Urothelium cell line (cell line): ENCODE data around the gene HCAR2.
"Not testable (repeated sequence)": the region's sequence is repeated elsewhere in the genome, so short reads cannot be mapped to it uniquely, and the experiment has no call there.

ENCODE experiments used
- DNase-seq: peaks from one replicate; pipeline ENCODE4 v3.0.0; 2011; ENCODE audit warnings: low spot score, mixed read lengths
- FAIRE-seq: peaks from 2 replicates; lab custom pipeline; 2011; peaks lifted over from hg19 to GRCh38; lab: Jason Lieb, UNC

HCAR2 gene

DNA sequence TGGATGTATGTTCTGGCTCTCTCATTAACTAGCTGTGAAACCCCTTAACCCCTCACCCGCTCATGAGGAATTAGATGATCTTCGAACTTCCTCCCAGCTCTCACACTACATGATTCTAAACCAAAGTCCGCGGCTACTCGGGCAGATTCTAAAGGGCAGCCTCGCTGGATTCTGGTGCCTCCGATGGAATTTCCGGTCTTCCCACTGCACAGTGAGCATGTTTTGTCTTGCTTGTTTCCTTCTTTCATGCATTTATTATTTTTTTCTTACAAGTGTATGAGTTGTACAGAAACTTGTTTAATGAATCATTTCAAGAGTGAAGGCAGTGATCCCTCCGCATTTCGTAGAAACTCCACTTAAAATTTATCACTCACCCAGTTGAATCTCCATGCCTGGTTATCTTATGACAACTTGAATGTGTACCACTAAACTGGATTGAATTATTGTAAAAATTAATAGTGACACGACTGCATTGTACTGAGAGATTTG is 17.9 kb upstream of the HCAR2 start:
- FAIRE-seq, result no peak
- DNase-seq, result no peak

DNA sequence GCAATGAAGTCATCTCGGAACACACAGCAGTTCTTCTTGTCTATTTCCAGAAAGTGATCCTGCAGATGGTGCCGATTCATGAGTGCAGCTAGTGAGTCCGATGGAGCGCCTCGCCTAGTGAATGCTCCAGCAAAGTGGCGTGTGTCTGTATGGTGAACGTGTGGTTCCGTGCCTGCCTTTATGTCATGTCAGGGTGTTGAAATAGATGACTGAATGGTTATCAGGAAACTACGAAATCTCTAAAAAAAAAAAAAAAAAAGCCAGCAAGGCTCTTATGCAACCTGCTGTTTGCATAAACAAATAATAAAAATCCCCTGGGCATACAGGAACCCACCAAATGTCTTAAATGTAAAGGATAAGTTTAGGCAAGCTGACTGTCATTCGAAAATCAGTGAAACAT is 13.5 kb upstream of the HCAR2 start, which contains the start of gene HCAR3:
Gene HCAR3 (minus strand): TSS at position 154 of the 400 bp plus-strand sequence. CDS start 74 bp downstream, at position 80.
- FAIRE-seq, DNase-seq: not testable (repeated sequence)

DNA sequence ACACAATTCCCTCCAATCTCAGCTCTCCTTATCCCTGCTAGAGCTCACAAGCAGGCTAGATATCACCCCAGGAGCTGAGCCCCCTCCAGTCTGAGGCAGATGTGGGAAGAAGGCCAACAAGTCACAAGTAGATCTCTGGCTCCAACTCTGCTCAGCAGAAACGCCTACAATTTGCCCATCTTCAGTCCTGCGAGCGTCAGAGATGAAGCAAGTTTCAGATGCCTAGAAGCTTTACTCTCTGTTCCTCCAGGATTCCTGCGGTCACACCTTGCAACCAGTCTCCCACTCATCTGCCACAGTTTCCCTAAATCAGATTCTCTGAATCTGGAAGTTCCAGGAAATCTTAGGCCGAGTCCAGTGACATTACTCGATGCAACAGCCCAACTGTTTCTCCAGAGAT is 12.1 kb upstream of the HCAR2 start:
- FAIRE-seq, DNase-seq: not testable (repeated sequence)

DNA sequence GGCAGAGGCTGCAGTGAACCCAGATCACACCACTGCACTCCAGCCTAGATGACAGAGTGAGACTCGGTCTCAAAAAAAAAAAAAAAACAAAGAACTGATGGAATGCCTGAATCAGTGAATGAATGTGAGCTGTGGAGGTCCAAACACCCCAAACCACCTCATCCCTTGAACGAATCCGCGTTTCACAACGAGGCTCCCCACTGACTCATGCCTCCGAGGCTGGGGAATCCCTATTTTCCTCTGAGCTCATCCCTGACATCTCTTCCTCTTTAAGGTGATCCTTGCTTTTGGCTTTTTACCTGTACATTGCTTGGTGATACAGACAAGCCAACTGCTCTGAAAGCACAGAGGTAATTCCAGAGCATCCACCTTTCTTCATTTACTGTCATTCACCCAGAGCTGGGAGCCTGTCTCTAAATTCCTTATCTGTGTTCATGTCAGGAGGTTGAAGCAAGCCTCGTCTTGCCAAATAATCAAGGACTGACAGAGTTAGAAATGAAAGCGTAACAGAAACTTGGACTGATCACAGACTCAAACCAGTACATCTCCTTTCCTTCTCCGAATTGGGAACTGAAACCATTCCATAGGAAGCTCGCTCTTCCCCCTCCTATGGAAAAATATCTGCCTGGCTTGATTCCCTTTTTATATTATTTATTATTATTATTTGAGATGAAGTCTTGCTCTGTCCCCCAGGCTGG is 10.5 kb upstream of the HCAR2 start:
- FAIRE-seq, DNase-seq: not testable (repeated sequence)

DNA sequence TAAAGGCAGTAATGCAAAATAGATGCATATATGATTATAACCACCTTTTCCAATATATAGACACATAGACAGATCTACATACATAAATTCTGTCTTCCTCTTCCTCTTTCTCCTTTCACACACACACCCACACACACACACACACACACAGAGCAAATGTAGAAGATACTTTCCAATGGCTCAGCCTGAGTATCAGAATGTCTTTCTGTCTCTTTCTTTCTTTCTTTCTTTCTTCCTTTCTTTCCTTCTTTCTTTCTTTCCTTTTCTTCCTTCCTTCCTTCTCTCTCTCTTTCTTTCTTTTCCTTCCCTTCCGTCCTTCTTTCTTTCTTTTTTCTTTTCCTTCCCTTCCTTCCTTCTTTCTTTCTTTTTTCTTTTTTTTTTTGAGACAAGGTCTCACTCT is 8.1 kb upstream of the HCAR2 start:
- FAIRE-seq, result not testable (repeated sequence)

DNA sequence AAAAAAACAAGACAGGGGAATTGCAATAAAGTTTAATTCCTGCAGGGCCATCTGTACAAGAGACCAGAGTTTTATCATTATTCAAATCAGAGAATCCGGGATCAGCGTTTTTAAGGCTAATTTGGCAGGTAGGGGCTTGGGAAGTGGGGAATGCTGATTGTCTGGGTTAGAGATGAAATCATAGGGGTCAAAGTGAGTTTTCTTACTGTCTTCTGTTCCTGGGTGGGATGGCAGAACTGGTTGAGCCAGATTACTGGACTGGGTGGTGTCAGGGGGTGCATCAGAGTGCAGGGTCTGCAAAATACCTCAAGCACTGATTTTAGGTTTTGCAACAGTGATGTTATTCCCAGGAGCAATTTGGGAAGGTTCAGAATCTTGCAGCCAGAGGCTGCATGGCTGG is 7.2 kb upstream of the HCAR2 start:
- FAIRE-seq, DNase-seq: not testable (repeated sequence)

More for the DNA sequence above, 8.1 kb upstream of the HCAR2 start:
- not testable (repeated sequence) for DNase-seq

DNA sequence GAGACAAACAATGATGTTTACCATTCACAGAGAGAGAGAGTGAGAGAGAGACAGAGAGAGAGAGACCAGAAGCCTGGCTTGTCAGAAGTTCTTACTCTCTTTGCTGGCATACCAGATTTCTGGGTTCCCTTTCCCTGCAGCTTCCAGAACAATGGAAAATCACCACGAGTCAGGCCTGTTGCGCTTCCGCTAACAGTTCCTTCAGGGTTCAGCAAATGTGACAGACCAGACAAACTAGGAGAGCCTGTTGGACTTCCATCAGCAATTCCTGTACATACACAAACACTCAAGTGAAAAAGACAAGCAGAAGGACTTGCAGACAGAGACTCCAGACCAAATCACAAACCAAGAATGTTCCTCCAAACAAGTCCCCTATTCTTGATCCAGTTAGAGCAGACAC is 6.1 kb upstream of the HCAR2 start:
- DNase-seq, FAIRE-seq: not testable (repeated sequence)

DNA sequence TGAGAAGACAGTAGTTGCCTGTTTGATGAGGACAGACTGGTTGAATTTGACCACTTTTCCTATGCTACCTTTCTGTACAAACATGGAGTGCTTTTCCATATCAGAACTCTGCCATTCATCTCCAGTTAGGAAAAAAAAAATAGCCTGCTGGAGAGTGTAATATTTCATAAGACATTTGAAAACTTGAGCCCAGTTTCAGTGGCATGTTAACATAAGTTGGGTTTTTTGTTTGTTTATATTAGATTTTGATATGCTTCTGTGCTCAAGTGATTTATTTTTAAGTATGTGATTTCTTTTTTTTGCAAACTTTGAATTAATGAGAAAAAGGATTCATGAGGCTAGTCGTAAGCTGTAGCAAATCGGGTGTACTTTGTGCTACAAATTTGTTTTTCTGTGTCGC is 684 bp upstream of the HCAR2 start:
- not testable (repeated sequence) for DNase-seq, FAIRE-seq

DNA sequence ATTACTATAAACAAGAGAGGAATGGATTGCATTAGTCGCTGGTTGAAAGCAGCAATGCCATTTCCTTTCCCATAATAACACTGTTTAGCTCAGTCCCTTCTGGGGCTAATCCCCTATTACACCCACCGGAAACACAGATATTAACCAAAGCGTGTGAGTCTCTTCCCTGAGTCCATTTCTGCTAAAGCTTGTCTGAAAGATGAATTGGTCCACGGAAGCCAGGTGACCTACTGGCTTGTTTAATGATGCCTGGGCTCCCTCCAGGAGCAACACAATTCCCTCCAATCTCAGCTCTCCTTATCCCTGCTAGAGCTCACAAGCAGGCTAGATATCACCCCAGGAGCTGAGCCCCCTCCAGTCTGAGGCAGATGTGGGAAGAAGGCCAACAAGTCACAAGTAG is 1.7 kb downstream of the HCAR2 start:
- not testable (repeated sequence) for FAIRE-seq, DNase-seq

DNA sequence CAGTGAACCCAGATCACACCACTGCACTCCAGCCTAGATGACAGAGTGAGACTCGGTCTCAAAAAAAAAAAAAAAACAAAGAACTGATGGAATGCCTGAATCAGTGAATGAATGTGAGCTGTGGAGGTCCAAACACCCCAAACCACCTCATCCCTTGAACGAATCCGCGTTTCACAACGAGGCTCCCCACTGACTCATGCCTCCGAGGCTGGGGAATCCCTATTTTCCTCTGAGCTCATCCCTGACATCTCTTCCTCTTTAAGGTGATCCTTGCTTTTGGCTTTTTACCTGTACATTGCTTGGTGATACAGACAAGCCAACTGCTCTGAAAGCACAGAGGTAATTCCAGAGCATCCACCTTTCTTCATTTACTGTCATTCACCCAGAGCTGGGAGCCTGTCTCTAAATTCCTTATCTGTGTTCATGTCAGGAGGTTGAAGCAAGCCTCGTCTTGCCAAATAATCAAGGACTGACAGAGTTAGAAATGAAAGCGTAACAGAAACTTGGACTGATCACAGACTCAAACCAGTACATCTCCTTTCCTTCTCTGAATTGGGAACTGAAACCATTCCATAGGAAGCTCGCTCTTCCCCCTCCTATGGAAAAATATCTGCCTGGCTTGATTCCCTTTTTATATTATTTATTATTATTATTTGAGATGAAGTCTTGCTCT is 3.0 kb downstream of the HCAR2 start:
- not testable (repeated sequence) for DNase-seq, FAIRE-seq

DNA sequence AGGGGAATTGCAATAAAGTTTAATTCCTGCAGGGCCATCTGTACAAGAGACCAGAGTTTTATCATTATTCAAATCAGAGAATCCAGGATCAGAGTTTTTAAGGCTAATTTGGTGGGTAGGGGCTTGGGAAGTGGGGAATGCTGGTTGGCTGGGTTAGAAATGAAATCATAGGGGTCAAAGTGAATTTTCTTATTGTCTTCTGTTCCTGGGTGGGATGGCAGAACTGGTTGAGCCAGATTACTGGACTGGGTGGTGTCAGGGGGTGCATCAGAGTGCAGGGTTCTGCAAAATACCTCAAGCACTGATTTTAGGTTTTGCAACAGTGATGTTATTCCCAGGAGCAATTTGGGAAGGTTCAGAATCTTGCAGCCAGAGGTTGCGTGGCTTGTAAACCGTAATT is 6.2 kb downstream of the HCAR2 start:
- not testable (repeated sequence) for FAIRE-seq, DNase-seq

DNA sequence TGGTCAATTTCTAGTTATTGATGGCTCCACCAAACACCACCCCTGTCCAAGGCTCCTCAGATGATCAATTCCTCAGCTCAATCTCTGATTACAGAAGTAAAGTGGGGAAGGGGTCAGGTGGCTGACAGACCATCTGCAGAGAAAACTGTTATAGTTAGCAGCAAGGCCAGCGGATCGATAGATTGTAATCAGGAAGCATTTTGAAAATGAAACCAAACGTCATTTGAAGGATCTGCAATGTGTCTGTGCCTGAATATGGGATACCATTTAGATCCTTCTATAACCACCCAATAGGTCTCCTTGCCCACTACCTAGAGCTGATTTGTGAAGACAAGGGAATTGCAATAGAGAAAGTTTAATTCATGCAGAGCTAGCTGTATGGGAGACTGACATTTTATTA is 11.6 kb downstream of the HCAR2 start:
- DNase-seq (no peak), FAIRE-seq (no peak)

DNA sequence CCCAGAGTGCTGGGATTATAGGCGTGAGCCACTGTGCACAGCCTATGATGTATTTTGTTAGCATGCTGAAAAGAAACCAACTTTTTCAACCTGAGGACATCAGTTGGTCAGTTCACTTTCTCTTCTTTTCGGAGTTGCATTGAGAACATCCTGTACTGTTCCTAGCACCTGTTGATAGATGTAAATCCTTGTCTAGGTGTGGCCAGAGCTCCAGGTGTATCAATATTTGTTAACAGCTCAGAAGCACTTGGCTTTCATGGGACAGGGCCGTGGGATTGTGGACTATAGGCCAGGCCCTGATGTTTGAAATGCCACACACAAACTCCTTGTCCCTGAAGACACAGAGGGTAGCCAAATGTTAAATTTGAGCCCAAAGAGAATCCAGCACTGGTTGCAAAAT is 14.9 kb downstream of the HCAR2 start:
- no peak for DNase-seq
- FAIRE-seq, result no peak

DNA sequence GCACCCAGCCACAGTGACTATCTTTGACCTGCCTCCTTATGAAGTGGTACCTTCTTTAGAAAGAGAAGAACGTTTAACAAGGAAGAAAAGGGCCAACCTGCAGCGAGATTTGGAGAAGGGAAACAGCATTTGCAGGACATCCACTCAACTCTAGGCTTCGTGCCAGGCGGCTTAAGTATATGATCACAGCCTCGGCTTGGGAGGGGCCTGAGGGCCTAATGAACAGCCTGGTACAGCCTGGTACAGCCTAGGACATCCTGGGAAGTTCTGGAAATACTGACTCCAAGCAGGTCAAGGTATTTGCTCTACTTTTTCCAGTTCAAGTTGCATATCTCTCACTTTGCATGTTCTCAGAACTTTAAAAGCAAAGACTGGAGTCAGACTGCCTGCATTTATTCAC is 16.1 kb downstream of the HCAR2 start:
- no peak for FAIRE-seq

DNA sequence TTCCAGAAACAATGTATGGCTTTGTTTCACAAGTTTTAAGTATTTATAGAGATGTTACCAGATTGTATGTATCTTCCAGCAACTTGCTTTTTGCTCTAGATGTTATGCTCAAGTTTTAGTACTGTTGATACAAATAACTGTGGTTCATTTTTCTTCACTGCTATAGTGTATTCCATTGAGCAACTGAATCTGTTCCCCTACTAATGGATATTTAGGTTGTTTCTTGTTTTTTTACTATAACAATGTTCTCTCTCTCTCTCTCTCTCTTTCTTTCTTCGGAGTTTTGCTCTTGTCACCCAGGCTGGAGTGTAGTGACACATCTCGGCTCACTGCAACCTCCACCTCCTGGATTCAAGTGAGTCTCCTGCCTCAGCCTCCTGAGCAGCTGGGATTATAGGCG is 16.6 kb downstream of the HCAR2 start:
- no peak for DNase-seq
- FAIRE-seq, result no peak

More for the DNA sequence above, 16.1 kb downstream of the HCAR2 start:
- peak; percentile 18 for DNase-seq

DNA sequence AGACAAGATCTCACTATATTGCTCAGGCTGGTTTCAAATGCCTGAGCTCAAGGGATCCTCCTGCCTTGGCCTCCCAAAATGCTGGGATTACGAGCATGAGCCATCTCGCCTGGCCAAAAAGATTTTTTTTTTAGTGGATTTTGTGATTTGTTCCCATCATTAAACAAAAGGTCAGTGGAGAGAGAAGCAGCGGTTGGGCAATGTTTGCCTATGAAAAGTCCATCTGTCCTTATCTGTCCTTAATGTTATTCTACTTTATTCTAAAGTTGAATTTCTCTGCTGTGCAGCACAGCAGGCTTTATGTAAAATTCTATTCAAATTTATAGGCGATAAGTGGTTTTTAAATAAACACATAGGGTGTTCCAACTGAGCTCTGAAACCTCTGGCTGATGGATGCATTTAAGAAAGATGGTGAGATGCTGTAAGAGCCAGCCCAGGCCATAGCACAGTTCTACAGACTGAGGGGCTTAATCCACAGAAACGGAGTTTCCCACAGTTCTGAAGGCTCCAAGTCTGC is 18.8 kb downstream of the HCAR2 start:
- DNase-seq, result no peak
- no peak for FAIRE-seq

DNA sequence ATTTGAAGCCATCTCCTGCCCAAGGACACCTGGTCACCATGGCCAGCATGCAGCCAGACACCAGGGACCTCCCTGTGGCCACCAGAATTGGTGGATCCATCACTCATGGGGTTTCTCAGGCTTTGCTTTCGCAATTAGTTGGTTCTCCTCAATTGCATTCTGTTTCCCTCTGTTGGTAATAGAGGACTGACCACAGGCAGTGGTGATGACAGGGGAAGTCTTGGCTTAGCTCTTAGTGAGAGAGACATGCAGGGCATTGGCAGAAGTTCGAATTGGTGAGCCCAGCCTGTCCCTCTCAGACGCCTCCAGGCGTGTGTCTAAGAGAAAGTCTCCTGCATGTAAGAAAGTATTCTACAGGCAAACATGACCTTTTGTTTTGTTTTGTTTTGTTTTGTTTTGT is 21.3 kb downstream of the HCAR2 start:
- FAIRE-seq (no peak), DNase-seq (no peak)

DNA sequence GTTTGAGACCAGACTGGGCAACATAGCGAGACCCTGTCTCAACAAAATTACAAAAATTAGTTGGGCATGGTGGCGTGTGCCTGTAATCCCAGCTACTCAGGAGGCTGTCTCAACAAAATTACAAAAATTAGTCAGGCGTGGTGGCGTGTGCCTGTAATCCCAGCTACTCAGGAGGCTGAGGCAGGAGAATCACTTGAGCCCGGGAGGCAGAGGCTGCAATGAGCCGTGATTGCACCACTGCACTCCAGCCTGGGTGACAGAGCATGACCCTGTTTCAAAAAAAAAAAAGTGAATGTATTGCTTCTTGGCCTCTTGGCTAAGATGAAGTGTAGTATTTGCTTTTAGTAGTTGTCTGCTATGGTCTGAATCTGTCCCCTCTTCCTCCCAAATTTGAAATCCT is 22.2 kb downstream of the HCAR2 start:
- not testable (repeated sequence) for DNase-seq, FAIRE-seq

DNA sequence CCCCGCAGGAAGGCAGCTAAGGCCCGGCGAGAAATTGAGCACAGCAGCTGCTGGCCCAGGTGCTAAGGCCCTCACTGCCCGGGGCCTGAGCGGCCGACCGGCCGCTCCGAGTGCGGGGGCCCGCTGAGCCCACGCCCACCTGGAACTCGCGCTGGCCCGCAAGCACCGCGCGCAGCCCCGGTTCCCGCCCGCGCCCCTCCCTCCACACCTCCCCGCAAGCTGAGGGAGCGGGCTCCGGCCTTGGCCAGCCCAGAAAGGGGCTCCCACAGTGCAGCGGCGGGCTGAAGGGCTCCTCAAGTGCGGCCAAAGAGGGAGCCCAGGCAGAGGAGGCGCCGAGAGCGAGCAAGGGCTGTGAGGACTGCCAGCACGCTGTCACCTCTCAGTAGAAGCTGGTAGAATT is 26.4 kb downstream of the HCAR2 start:
- not testable (repeated sequence) for FAIRE-seq, DNase-seq

DNA sequence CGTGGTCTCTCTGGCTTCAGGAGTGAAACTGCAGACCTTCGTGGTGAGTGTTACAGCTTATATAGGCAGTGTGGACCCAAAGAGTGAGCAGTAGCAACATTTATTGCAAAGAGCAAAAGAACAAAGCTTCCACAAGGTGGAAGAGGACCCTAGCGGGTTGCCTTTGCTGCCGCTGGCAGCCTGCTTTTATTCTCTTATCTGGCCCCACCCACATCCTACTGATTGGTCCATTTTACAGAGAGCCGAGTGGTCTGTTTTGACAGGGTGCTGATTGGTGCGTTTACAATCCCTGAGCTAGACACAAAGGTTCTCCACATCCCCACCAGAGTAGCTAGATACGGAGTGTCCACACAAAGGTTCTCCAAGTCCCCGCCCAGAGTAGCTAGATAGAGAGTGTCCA is 27.1 kb downstream of the HCAR2 start:
- not testable (repeated sequence) for FAIRE-seq

DNA sequence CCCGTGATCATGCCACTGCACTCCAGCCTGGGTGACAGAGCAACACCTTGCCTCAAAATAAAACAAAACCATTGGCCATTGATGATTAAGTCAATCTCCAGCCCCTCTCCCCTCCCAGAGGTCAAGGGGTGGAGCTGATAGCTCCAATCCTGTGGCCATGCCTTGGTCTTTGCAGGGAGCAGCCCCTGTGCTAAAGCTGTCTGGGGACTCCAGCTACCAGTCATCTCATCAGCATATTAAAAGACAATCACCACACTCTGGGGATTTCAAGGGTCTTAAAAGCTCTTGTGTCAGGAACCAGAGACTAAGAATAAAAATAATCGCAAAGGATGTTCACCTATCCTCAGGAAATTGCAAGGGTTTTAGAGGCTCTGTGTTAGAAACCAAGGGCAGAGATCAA is 30.6 kb downstream of the HCAR2 start:
- DNase-seq (no peak), FAIRE-seq (no peak)

More for the DNA sequence above, 27.1 kb downstream of the HCAR2 start:
- DNase-seq, result not testable (repeated sequence)
